Heart right ventricle (tissue), 16 donors: ENCODE measurements around the gene SMIM1. TPM values are rescaled to one million over a fixed set of nuclear protein-coding genes. Genes with fewer than 3 reads are reported as not detected.

Experiments
- ATAC-seq, 8 donors: fragments of 200-7000 bp; cut with Tn5 transposase; one replicate each; pipeline ENCODE4 v1.9.1; 2020; ENCODE audit warnings: mild to moderate bottlenecking in 8 of 8, moderate library complexity in 8 of 8, moderate number of reproducible peaks in 1 of 8
- DNase-seq, 2 donors: peaks; one replicate each; pipeline ENCODE4 v3.0.0-alpha.2; 2020
- H3K27ac ChIP-seq, 10 donors: fragments of 200-600 bp; sonication (generic) in 2 of 10; one replicate each; pipeline versions ENCODE4 v1.5.0 to v1.8.0; 2020 to 2022; ENCODE audit warnings: mild to moderate bottlenecking in 3 of 10
- H3K27me3 ChIP-seq, 7 donors: fragments of 200-600 bp; one replicate each; pipeline ENCODE4 v1.8.0; 2021 to 2022; ENCODE audit warnings: mild to moderate bottlenecking in 2 of 7
- H3K36me3 ChIP-seq, 9 donors: fragments of 200-600 bp; sonication (generic) in 1 of 9; one replicate each; pipeline versions ENCODE4 v1.5.0 to v1.8.0; 2020 to 2022; ENCODE audit warnings: mild to moderate bottlenecking in 2 of 9
- H3K4me1 ChIP-seq, 9 donors: fragments of 200-600 bp; sonication (generic) in 1 of 9; one replicate each; pipeline versions ENCODE4 v1.5.0 to v1.8.0; 2020 to 2022; ENCODE audit warnings: mild to moderate bottlenecking in 4 of 9
- H3K4me3 ChIP-seq, 10 donors: fragments of 200-600 bp; sonication (generic) in 2 of 10; one replicate each; pipeline versions ENCODE4 v1.5.0 to v1.8.0; 2020 to 2022; ENCODE audit warnings: mild to moderate bottlenecking in 7 of 10, moderate library complexity in 2 of 10
- H3K9me3 ChIP-seq, 11 donors: fragments of 200-600 bp in 10 of 11; sonication (generic) in 2 of 11; one replicate each; pipeline versions ENCODE4 v1.5.0 to v1.8.0; 2013 to 2022; ENCODE audit warnings: mild to moderate bottlenecking in 2 of 11, control low read depth in 1 of 11, moderate library complexity in 1 of 11
- CTCF ChIP-seq, 9 donors: fragments of 200-600 bp; sonication (generic) in 2 of 9; IDR thresholded peaks; one replicate each; pipeline versions ENCODE4 v1.5.0 to v1.8.0; 2021 to 2022; ENCODE audit warnings: antibody characterized with exemption in 9 of 9, mild to moderate bottlenecking in 5 of 9, moderate library complexity in 1 of 9
- WGBS, 2 donors: extraction: QIAGEN DNeasy Blood & Tissue Kit; methylation state at CpG; one replicate each; pipeline ENCODE4 v1.1.7; 2013; ENCODE audit warnings: inconsistent platforms in 1 of 2; 5-methylcytosine and 5-hydroxymethylcytosine counted together
- intact Hi-C, 10 donors: fragments of 100-400 bp; cut with DNase I; formaldehyde crosslinking; loops; one replicate each; pipeline versions ENCODE4 v1.11.1 to v1.14.2; 2022
- polyA plus RNA-seq, 2 donors: library from polyadenylated mRNA; stranded (reverse); fragments of 200-250 nt; gene quantifications; one replicate each; pipeline ENCODE4 v1.2.3, GENCODE V29; 2013
- total RNA-seq, 10 donors: library from RNA; stranded (reverse); fragmentation: NEBNext Ultra II Directional in 3 of 10; extraction: Animal tissue kit (Norgen Biotek cat#: 25700) in 3 of 10; gene quantifications; one replicate each; pipeline versions ENCODE4 v1.2.1 to v1.2.4, GENCODE V29; 2021 to 2023
- donor health status: Arrhythmogenic right ventricular cardiomyopathy.
- donor health status: ischemic (EF 13 %, LVEDD 7.1; RV severe dilation, severe dysfunction).
- donor health status: healthy with polysubstance abuse.
- donor health status: DM: no; HTN: yes; CAD: no.
- donor health status: DM: no; HTN: no; CAD: no.
- donor health status: ischemic (EF 25% LVEDD 6.9; RV normal size, moderate dysfunction).
- donor health status: ischemic (EF 25% LVEDD 5.7; RV mildly dilated, moderate dysfunction).
- donor health status: healthy.
- donor health status: DM: yes; HTN: yes; CAD: no.
- donor health status: Ischemic cardiomyopathy.
- donor health status: ischemic (EF 35%, LVEDD 5.7; RV mildly dilated, moderate dysfunction).
- donor health status: nonischemic (EF 11% LVEDD 7.7; RV severe dilation, severe dysfunction).
- donor health status: DM: yes; HTN: yes; CAD: no.
- donor health status: PGD.
- donor health status: ischemic (EF 29% LVEDD 5.4; RV normal size, mild dysfunction).
- donor health status: nonischemic (EF 23%, LVEDD 6.1; RV moderate dilation, normal function).

SMIM1 gene
- total and polyA plus RNA-seq, 12 donors = 4.0 to 33.9 (median 9.7) TPM

- intact Hi-C loops = no loop called here
- no peak for TF ChIP-seq CTCF (IDR thresholded peaks at IDR 0.05)
These were observed 49.9 kb downstream of the SMIM1 start for GRCh38 chr1:3822421-3822820.

GRCh38 chr1:3824650-3825049, 52.1 kb downstream of the SMIM1 start:
- TF ChIP-seq CTCF (IDR thresholded peaks at IDR 0.05) = no peak
- no peak for ATAC-seq
- no peak overlapping the region for H3K27ac ChIP-seq
- no peak for DNase-seq
- no peaks in the 10 kb centered on the region for H3K27me3 ChIP-seq
- no peak overlapping the region for H3K4me3 ChIP-seq
- intact Hi-C loops = no loop called here
- peaks cover 0 to 96% (median 74%) of the 10 kb centered on the region in 9 donors for H3K36me3 ChIP-seq
- no peaks in the 10 kb centered on the region for H3K4me1 ChIP-seq
- no peaks in the 10 kb centered on the region for H3K9me3 ChIP-seq
- 87 to 92% methylated on average over 8 of the region's 8 CpGs for WGBS, 2 donors

More at GRCh38 chr1:3822421-3822820, 49.9 kb downstream of the SMIM1 start:
- Histone ChIP-seq H3K27ac (no peak overlapping the region), H3K9me3 (no peaks in the 10 kb centered on the region), H3K36me3 (peaks cover 0 to 93% (median 55%) of the 10 kb centered on the region in 9 donors), H3K27me3 (no peaks in the 10 kb centered on the region), H3K4me1 (no peaks in the 10 kb centered on the region), H3K4me3 (no peak overlapping the region)
- DNase-seq (no peak), ATAC-seq (no peak)
- WGBS, 2 donors = 88 to 97% methylated on average over 16 of the region's 16 CpGs

DNA sequence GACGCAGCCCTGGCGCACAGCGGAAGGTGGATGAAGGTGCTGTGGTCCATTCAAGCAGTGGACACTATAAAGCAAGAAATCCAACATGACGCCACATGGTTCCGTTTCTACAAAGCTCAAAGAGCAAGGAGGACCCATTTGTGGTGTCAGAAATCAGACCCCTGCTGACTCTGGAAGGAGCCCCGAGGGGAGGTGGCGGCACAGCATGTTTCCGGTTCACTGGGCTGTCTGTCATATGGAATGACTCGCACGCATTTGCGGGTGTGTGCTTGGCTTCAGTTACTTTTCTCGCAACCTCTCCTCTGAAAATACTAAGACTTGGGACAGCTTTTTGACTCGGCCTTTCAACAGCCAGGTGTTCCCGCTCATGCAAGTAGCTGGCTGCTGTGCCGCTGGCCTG, 52.8 kb downstream of the SMIM1 start:
- Histone ChIP-seq H3K27ac (no peak overlapping the region), H3K9me3 (no peaks in the 10 kb centered on the region), H3K4me3 (no peak overlapping the region), H3K36me3 (peaks cover 0 to 97% (median 73%) of the 10 kb centered on the region in 9 donors), H3K27me3 (no peaks in the 10 kb centered on the region), H3K4me1 (no peaks in the 10 kb centered on the region)
- ATAC-seq = no peak
- intact Hi-C loops = no loop called here
- no peak for DNase-seq
- no peak for TF ChIP-seq CTCF (IDR thresholded peaks at IDR 0.05)
- 85 to 91% methylated on average over 15 of the region's 15 CpGs for WGBS, 2 donors

Other genes starting within 250 kb of the SMIM1 start
- 10 to 100 TPM in 1 of 10 donors, 1 to 10 TPM in 9; 1.8 to 14.1 (median 7.1) TPM for gene MEGF6, start 161.2 kb upstream of the SMIM1 start, total RNA-seq
- gene MEGF6, start 161.2 kb upstream of the SMIM1 start, polyA plus RNA-seq = 1 to 10 TPM; 2.9 to 7.6 TPM
- 10 to 100 TPM; 42.6 to 60.7 (median 51.3) TPM for gene TPRG1L, start 147.7 kb upstream of the SMIM1 start, total RNA-seq
- gene TPRG1L, start 147.7 kb upstream of the SMIM1 start, polyA plus RNA-seq = 10 to 100 TPM; 15.1 to 34.8 TPM
- gene WRAP73, start 122.6 kb upstream of the SMIM1 start, total RNA-seq = 10 to 100 TPM in 5 of 10 donors, 1 to 10 TPM in 5; 7.5 to 12.9 (median 10.1) TPM
- gene WRAP73, start 122.6 kb upstream of the SMIM1 start, polyA plus RNA-seq = 10 to 100 TPM; 12.3 to 16.5 TPM
- gene TP73, start 120.2 kb upstream of the SMIM1 start, total RNA-seq = under 1 TPM in 4 of 10 donors, not detected in 6; 0.15 to 0.58 (median 0.22) TPM
- under 1 TPM in 1 of 2 donors, not detected in 1; 0.03 TPM for gene TP73, start 120.2 kb upstream of the SMIM1 start, polyA plus RNA-seq
- not detected for gene CCDC27, start 20.3 kb upstream of the SMIM1 start, total RNA-seq
- under 1 TPM in 1 of 2 donors, not detected in 1; 0.03 TPM for gene CCDC27, start 20.3 kb upstream of the SMIM1 start, polyA plus RNA-seq
- gene LRRC47, start 23.7 kb downstream of the SMIM1 start, total RNA-seq = 10 to 100 TPM; 54.9 to 85.4 (median 73.9) TPM
- 10 to 100 TPM; 17.6 to 28.1 TPM for gene LRRC47, start 23.7 kb downstream of the SMIM1 start, polyA plus RNA-seq
- gene CEP104, start 84.5 kb downstream of the SMIM1 start, total RNA-seq = 10 to 100 TPM; 20.6 to 42.9 (median 29.0) TPM
- gene CEP104, start 84.5 kb downstream of the SMIM1 start, polyA plus RNA-seq = 1 to 10 TPM; 4.9 to 7.8 TPM
- gene DFFB, start 84.7 kb downstream of the SMIM1 start, total RNA-seq = 1 to 10 TPM; 1.2 to 4.1 (median 2.3) TPM
- gene DFFB, start 84.7 kb downstream of the SMIM1 start, polyA plus RNA-seq = 1 to 10 TPM; 1.5 to 7.9 TPM
- 10 to 100 TPM in 5 of 10 donors, 1 to 10 TPM in 5; 7.5 to 13.4 (median 10.5) TPM for gene C1orf174, start 127.5 kb downstream of the SMIM1 start, total RNA-seq
- 10 to 100 TPM; 10.7 to 12.1 TPM for gene C1orf174, start 127.5 kb downstream of the SMIM1 start, polyA plus RNA-seq